B cell (primary cell): ENCODE data around the gene MYOF. TPM values are rescaled to one million over a fixed set of nuclear protein-coding genes. Genes with fewer than 3 reads are reported as not detected.

Experiments used
- ATAC-seq: fragments of 200-7000 bp; cut with Tn5 transposase; one replicate; pipeline ENCODE4 v1.10.0; 2021; ENCODE audit warnings: low read depth, mild to moderate bottlenecking, moderate number of reproducible peaks, moderate library complexity
- CTCF ChIA-PET: fragments of 350-600 bp; sonication (Branson Sonifier 250); formaldehyde crosslinking; loops from one replicate; lab custom pipeline; 2021; ENCODE audit warnings: antibody characterized with exemption, inconsistent platforms; lab: Charles Lee
- POLR2A ChIA-PET: fragments of 350-600 bp; sonication (Branson Sonifier 250); formaldehyde crosslinking; loops from one replicate; lab custom pipeline; 2021; ENCODE audit warnings: antibody characterized with exemption; lab: Charles Lee
- DNase-seq: peaks from one replicate; pipeline ENCODE4 v3.0.0; 2013
- H2AFZ ChIP-seq: 2 replicates; pipeline ENCODE4 v1.6.1; 2012; ENCODE audit warnings: mild to moderate bottlenecking, low read depth, low read length; ENCODE audit not compliant: insufficient read depth, poor library complexity, severe bottlenecking
- H3K27ac ChIP-seq, 2 donors: 1 replicate in 1 of 2; 2 replicates in 1 of 2; pipeline ENCODE4 v1.5.1; 2012 to 2013; ENCODE audit warnings: low read length in 2 of 2, mild to moderate bottlenecking in 2 of 2, moderate library complexity in 1 of 2
- H3K27me3 ChIP-seq, 4 experiments: fragments of 200-600 bp in 1 of 4; sonication (generic) in 1 of 4; replicated peaks in 1 of 4; 1 replicate in 2 of 4; 2 replicates in 2 of 4; pipeline versions ENCODE4 v1.6.1 to v1.7.0; 2013 to 2016; ENCODE audit warnings: low read length in 3 of 4, mild to moderate bottlenecking in 2 of 4, mixed read lengths in 1 of 4, moderate library complexity in 1 of 4; ENCODE audit not compliant: insufficient read depth in 4 of 4, control insufficient read depth in 3 of 4; ENCODE audit errors: control extremely low read depth in 1 of 4
- H3K36me3 ChIP-seq, 2 experiments: replicated peaks in 1 of 2; 1 replicate in 1 of 2; 2 replicates in 1 of 2; pipeline versions ENCODE4 v1.6.1 to v1.7.1; 2013; ENCODE audit warnings: low read length in 1 of 2; ENCODE audit not compliant: insufficient read depth in 2 of 2, control insufficient read depth in 1 of 2; ENCODE audit errors: control extremely low read depth in 1 of 2, extremely low read depth in 1 of 2
- H3K4me1 ChIP-seq, 2 donors: fragments of 200-600 bp in 1 of 2; sonication (generic) in 1 of 2; 1 replicate in 1 of 2; 2 replicates in 1 of 2; pipeline versions ENCODE4 v1.5.1 to v1.6.1; 2013 to 2017; ENCODE audit warnings: low read length in 2 of 2; ENCODE audit not compliant: control insufficient read depth in 2 of 2, insufficient read depth in 2 of 2
- H3K4me2 ChIP-seq: replicated peaks from 2 replicates; pipeline ENCODE3; 2012; ENCODE audit warnings: mild to moderate bottlenecking, low read depth, low read length; ENCODE audit not compliant: poor library complexity, severe bottlenecking
- H3K4me3 ChIP-seq, 5 experiments: fragments of 200-600 bp in 1 of 5; sonication (generic) in 1 of 5; 1 replicate in 3 of 5; 2 replicates in 2 of 5; pipeline versions ENCODE4 v1.5.1 to v1.7.0; 2011 to 2016; ENCODE audit warnings: low read length in 4 of 5, mild to moderate bottlenecking in 4 of 5, low read depth in 2 of 5, control low read depth in 1 of 5, moderate library complexity in 1 of 5; ENCODE audit not compliant: insufficient read depth in 1 of 5; ENCODE audit errors: control extremely low read depth in 1 of 5, extremely low read depth in 1 of 5
- H3K79me2 ChIP-seq: fragments of 200-600 bp; sonication (generic); one replicate; pipeline ENCODE4 v1.6.0; 2016; ENCODE audit warnings: low read length; ENCODE audit not compliant: control insufficient read depth, insufficient read depth
- H3K9ac ChIP-seq: fragments of 200-600 bp; sonication (generic); 2 replicates; pipeline ENCODE4 v1.6.1; 2017; ENCODE audit warnings: mild to moderate bottlenecking, low read length, moderate library complexity
- H3K9me3 ChIP-seq, 3 donors: one replicate each; pipeline versions ENCODE4 v1.6.1 to v1.7.1; 2013; ENCODE audit warnings: low read length in 2 of 3; ENCODE audit not compliant: control insufficient read depth in 2 of 3, insufficient read depth in 1 of 3; ENCODE audit errors: control extremely low read depth in 1 of 3
- H4K20me1 ChIP-seq: 2 replicates; pipeline ENCODE4 v1.6.0; 2012; ENCODE audit warnings: mild to moderate bottlenecking, low read length; ENCODE audit not compliant: insufficient read depth, control insufficient read depth, poor library complexity, severe bottlenecking
- H3K27ac Mint-ChIP-seq: one replicate; pipeline ENCODE4 v1.8.0; 2021; ENCODE audit warnings: mixed read lengths
- H3K27me3 Mint-ChIP-seq: one replicate; pipeline ENCODE4 v1.8.0; 2021; ENCODE audit warnings: mixed read lengths
- H3K4me1 Mint-ChIP-seq: one replicate; pipeline ENCODE4 v1.8.0; 2021; ENCODE audit warnings: mixed read lengths
- H3K4me3 Mint-ChIP-seq: one replicate; pipeline ENCODE4 v1.8.0; 2021; ENCODE audit warnings: mixed read lengths
- H3K9me3 Mint-ChIP-seq: one replicate; pipeline ENCODE4 v1.8.0; 2022; ENCODE audit warnings: mixed read lengths; ENCODE audit not compliant: insufficient read depth
- EZH2 ChIP-seq: IDR thresholded peaks from 2 replicates; pipeline ENCODE4 v1.6.1; 2012; ENCODE audit warnings: borderline replicate concordance, low read depth, mild to moderate bottlenecking, moderate library complexity, low read length; ENCODE audit not compliant: insufficient read depth, poor library complexity, severe bottlenecking
- WGBS: methylation state at CpG from one replicate; pipeline ENCODE4 v1.1.5; 2013; ENCODE audit warnings: missing lambda C conversion rate; ENCODE audit not compliant: insufficient coverage; 5-methylcytosine and 5-hydroxymethylcytosine counted together
- intact Hi-C: fragments of 100-400 bp; cut with micrococcal nuclease; formaldehyde crosslinking; loops from one replicate; pipeline ENCODE4 v1.10.0; 2022
- polyA plus RNA-seq: library from polyadenylated mRNA; depleted of rRNA; stranded (reverse); fragments of >200 nt; gene quantifications from 2 replicates; pipeline ENCODE4 v1.2.3, GENCODE V29; 2012
- total RNA-seq, 2 donors: library from RNA; stranded (reverse); fragments of 120-200 nt in 1 of 2; gene quantifications; 1 replicate in 1 of 2; 2 replicates in 1 of 2; pipeline versions ENCODE4 v1.2.3 to v1.2.4, GENCODE V29; 2013 to 2022
- TF ChIP-seq, protein P1 (sequence below): fragments of 200-600 bp; IDR thresholded peaks from one replicate; pipeline ENCODE4 v1.8.0; 2022; ENCODE audit warnings: antibody characterized with exemption, mild to moderate bottlenecking

MYOF gene
- total and polyA plus RNA-seq, 2 donors (not counting 1 experiment from before 2014, with no cell fraction given) = 0.07 to 0.18 TPM

DNA sequence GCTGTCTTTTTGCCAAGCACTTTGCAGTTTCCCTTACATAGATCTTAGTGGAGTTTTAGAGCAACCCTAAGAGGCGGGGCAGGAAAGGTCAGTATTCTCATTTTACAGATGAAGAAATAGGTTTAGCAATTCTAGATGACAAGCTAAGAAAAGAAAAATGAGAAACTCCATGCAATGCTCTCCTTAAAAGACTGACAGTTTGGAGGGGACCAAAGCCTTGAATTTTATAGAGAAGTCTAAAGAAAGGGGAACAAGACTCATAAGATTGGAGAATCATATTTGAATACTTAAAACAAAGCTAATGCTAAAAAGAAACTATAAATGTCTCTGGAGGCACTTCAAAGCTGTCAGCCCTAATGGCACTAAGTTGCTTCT, 33.9 kb upstream of the MYOF start:
- no peaks in the 10 kb centered on the region for H3K27me3 ChIP-seq
- H2AFZ ChIP-seq = peak overlapping the region; percentile 16
- no peaks in the 10 kb centered on the region for H3K79me2 ChIP-seq
- H3K36me3 ChIP-seq = peaks cover 0 to 2% of the 10 kb centered on the region in 2 experiments
- no peak overlapping the region for H3K9ac ChIP-seq
- WGBS = no CpG with 5 or more reads among the region's 1 CpG
- TF ChIP-seq EZH2 = no peak
- TF ChIP-seq, protein P1, sequence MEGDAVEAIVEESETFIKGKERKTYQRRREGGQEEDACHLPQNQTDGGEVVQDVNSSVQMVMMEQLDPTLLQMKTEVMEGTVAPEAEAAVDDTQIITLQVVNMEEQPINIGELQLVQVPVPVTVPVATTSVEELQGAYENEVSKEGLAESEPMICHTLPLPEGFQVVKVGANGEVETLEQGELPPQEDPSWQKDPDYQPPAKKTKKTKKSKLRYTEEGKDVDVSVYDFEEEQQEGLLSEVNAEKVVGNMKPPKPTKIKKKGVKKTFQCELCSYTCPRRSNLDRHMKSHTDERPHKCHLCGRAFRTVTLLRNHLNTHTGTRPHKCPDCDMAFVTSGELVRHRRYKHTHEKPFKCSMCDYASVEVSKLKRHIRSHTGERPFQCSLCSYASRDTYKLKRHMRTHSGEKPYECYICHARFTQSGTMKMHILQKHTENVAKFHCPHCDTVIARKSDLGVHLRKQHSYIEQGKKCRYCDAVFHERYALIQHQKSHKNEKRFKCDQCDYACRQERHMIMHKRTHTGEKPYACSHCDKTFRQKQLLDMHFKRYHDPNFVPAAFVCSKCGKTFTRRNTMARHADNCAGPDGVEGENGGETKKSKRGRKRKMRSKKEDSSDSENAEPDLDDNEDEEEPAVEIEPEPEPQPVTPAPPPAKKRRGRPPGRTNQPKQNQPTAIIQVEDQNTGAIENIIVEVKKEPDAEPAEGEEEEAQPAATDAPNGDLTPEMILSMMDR = no peak
- H3K4me2 ChIP-seq = no peak overlapping the region
- DNase-seq = no peak
- peaks cover 0 to 3% of the 10 kb centered on the region in 2 donors for H3K4me1 ChIP-seq
- H3K27ac Mint-ChIP-seq = no peak overlapping the region
- ATAC-seq = no peak
- CTCF ChIA-PET = interaction anchor here (11.1 kb wide), 1 partner anchor 140 kb away, joined by 198 read pairs; no protein-coding TSS in a partner anchor
- H3K27me3 Mint-ChIP-seq = no peaks in the 10 kb centered on the region
- no peaks in the 10 kb centered on the region for H4K20me1 ChIP-seq
- POLR2A ChIA-PET = no interaction called here
- no peak overlapping the region for H3K27ac ChIP-seq
- intact Hi-C loops = no loop called here
- H3K9me3 Mint-ChIP-seq = no peaks in the 10 kb centered on the region
- H3K4me3 ChIP-seq = no peak overlapping the region
- peaks cover 0 to under 1% (median 0%) of the 10 kb centered on the region in 3 donors for H3K9me3 ChIP-seq
- peaks cover 9% of the 10 kb centered on the region for H3K4me1 Mint-ChIP-seq
- H3K4me3 Mint-ChIP-seq = no peak overlapping the region

DNA sequence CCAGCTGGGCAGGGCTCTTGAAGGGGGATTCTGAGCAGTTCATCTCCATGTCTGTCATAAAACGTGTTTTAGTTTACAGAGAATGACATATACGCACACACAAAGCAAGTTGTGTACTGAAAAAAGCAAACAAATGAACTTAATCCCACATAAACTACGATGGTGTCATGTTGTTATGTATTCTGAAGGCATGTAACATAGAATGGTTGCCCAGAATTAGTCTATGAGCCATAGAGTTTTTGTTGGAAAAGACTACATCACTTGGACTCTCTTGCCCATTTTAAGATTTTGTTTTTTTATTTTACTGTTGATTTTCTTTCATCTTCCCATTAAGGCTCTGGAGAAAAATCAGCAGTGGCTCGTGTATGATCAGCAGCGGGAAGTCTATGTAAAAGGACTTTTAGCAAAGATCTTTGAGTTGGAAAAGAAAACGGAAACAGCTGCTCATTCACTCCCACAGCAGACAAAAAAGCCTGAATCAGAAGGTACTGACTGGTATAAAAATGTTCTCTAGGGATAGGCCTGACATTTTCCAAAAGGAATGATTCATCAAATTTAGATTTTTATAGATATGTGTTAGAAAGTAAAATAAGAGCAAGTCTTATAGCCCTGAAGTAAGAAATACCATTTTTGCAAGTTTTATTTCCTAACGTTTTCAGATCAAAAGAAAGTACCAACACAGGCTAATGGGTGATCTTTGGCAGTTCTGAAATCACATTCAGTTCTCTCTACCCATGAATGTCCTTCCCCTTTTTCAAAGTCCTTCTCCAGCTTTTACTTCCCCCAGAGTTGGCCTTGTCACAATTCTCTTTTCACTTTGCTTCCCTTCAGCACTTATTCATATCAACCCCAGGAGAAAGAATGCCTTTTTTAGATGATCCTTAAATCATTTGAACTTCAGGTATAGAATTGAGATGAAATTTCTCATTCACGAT, 33.2 kb upstream of the MYOF start:
- peaks cover 9% of the 10 kb centered on the region for H3K4me1 Mint-ChIP-seq
- Histone ChIP-seq H3K4me3 (no peak overlapping the region), H3K9ac (no peak overlapping the region), H3K4me2 (no peak overlapping the region), H3K36me3 (peaks cover 0 to 2% of the 10 kb centered on the region in 2 experiments), H3K27ac (no peak overlapping the region), H3K4me1 (peaks cover 0 to 3% of the 10 kb centered on the region in 2 donors), H3K79me2 (no peaks in the 10 kb centered on the region), H3K9me3 (no peaks in the 10 kb centered on the region), H2AFZ (peak overlapping the region; percentile 16), H4K20me1 (no peaks in the 10 kb centered on the region), H3K27me3 (no peaks in the 10 kb centered on the region)
- no peak overlapping the region for H3K4me3 Mint-ChIP-seq
- 17% methylated on average over 1 of the region's 8 CpGs for WGBS
- no peaks in the 10 kb centered on the region for H3K9me3 Mint-ChIP-seq
- ChIA-PET POLR2A (no interaction called here), CTCF (interaction anchor here (0.6 to 11.1 kb wide), 3 partner anchors 33 to 630 kb away, joined by 4 to 198 read pairs (median 4); partner anchors contain the start of gene MYOF)
- no peaks in the 10 kb centered on the region for H3K27me3 Mint-ChIP-seq
- intact Hi-C loops = no loop called here
- DNase-seq (no peak), ATAC-seq (no peak)
- TF ChIP-seq, protein P1 = no peak
- TF ChIP-seq EZH2 = no peak
- H3K27ac Mint-ChIP-seq = no peak overlapping the region
